DOHH2 (cell line): ENCODE data around the gene ADCY4.

ENCODE experiments used
- H3F3A ChIP-seq: fragments of 200-600 bp; sonication (generic), shearing (Covaris generic); 2 replicates; pipeline ENCODE4 v1.6.0; 2016; ENCODE audit warnings: antibody characterized with exemption, mild to moderate bottlenecking; ENCODE audit not compliant: control insufficient read depth, insufficient read depth
- H3K27ac ChIP-seq: fragments of 200-600 bp; sonication (generic); 2 replicates; pipeline ENCODE4 v1.5.1; 2014; ENCODE audit warnings: low read depth, mild to moderate bottlenecking, low read length, moderate library complexity
- H3K27me3 ChIP-seq: fragments of 200-600 bp; sonication (generic); 2 replicates; pipeline ENCODE4 v1.6.1; 2014; ENCODE audit warnings: mild to moderate bottlenecking, low read length, mixed read lengths; ENCODE audit not compliant: control insufficient read depth
- H3K36me3 ChIP-seq: fragments of 200-600 bp; sonication (generic); 2 replicates; pipeline ENCODE4 v1.6.1; 2014; ENCODE audit warnings: mild to moderate bottlenecking, low read length, moderate library complexity, mixed read lengths; ENCODE audit not compliant: control insufficient read depth
- H3K4me1 ChIP-seq: fragments of 200-600 bp; sonication (generic); 2 replicates; pipeline ENCODE4 v1.6.1; 2014; ENCODE audit warnings: mild to moderate bottlenecking, low read length, mixed read lengths; ENCODE audit not compliant: control insufficient read depth
- H3K4me2 ChIP-seq: fragments of 200-600 bp; sonication (generic); 2 replicates; pipeline ENCODE4 v1.6.0; 2014; ENCODE audit warnings: mild to moderate bottlenecking, low read length, moderate library complexity
- H3K4me3 ChIP-seq: fragments of 200-600 bp; sonication (generic); 2 replicates; pipeline ENCODE4 v1.5.1; 2014; ENCODE audit warnings: mild to moderate bottlenecking, low read length, mixed read lengths
- H3K79me2 ChIP-seq: fragments of 200-600 bp; sonication (generic); 2 replicates; pipeline ENCODE4 v1.6.1; 2014; ENCODE audit warnings: mild to moderate bottlenecking, low read length, mixed read lengths; ENCODE audit not compliant: control insufficient read depth
- H3K9me2 ChIP-seq: fragments of 200-600 bp; sonication (generic); replicated peaks from 2 replicates; pipeline ENCODE4 v1.6.1; 2014; ENCODE audit warnings: mild to moderate bottlenecking, low read length, mixed read lengths; ENCODE audit not compliant: control insufficient read depth
- H3K9me3 ChIP-seq: fragments of 200-600 bp; sonication (generic); 2 replicates; pipeline ENCODE4 v1.6.1; 2014; ENCODE audit warnings: antibody characterized with exemption, low read length, mixed read lengths; ENCODE audit not compliant: control insufficient read depth, insufficient read depth
- H4K20me1 ChIP-seq: fragments of 200-600 bp; sonication (generic); 2 replicates; pipeline ENCODE4 v1.6.0; 2014; ENCODE audit warnings: low read depth, mild to moderate bottlenecking, antibody characterized with exemption, low read length, moderate library complexity; ENCODE audit not compliant: control insufficient read depth, insufficient read depth
- CTCF ChIP-seq: fragments of 200-600 bp; sonication (generic); IDR thresholded peaks from one replicate; pipeline ENCODE4 v1.5.1; 2014; ENCODE audit warnings: antibody characterized with exemption, mild to moderate bottlenecking, low read depth, low read length; ENCODE audit not compliant: poor library complexity, severe bottlenecking
- EZH2phosphoT487 ChIP-seq: fragments of 200-600 bp; sonication (generic); IDR thresholded peaks from 2 replicates; pipeline ENCODE4 v1.6.1; 2017; ENCODE audit warnings: borderline replicate concordance, mild to moderate bottlenecking, antibody characterized with exemption, low read length, moderate library complexity, mixed read lengths

ADCY4 gene

GRCh38 chr14:24322672-24323071 lies 12.2 kb downstream of the ADCY4 start:
- Histone ChIP-seq H3K9me3 (no peaks in the 10 kb centered on the region), H4K20me1 (no peaks in the 10 kb centered on the region), H3K4me3 (no peak overlapping the region), H3K4me1 (peaks cover 6% of the 10 kb centered on the region), H3K79me2 (no peaks in the 10 kb centered on the region), H3K36me3 (no peaks in the 10 kb centered on the region), H3K27ac (no peak overlapping the region), H3K27me3 (peaks cover 15% of the 10 kb centered on the region), H3F3A (0 out of 2 replicates have a peak, but pooled peaks cover 3% of the 10 kb centered on the region), H3K4me2 (no peak overlapping the region), H3K9me2 (no peaks in the 10 kb centered on the region)
- TF ChIP-seq EZH2phosphoT487 (no peak), CTCF (no peak)

- Histone ChIP-seq H3K27me3 (peaks cover 15% of the 10 kb centered on the region), H3K4me3 (no peak overlapping the region), H4K20me1 (no peaks in the 10 kb centered on the region), H3K4me2 (no peak overlapping the region), H3K4me1 (no peaks in the 10 kb centered on the region), H3K27ac (no peak overlapping the region), H3K9me3 (no peaks in the 10 kb centered on the region), H3K9me2 (no peaks in the 10 kb centered on the region), H3F3A (0 out of 2 replicates have a peak, but pooled peaks cover 5% of the 10 kb centered on the region), H3K36me3 (no peaks in the 10 kb centered on the region), H3K79me2 (no peaks in the 10 kb centered on the region)
- no peak for TF ChIP-seq EZH2phosphoT487
- TF ChIP-seq CTCF, result no peak
These were observed 13.5 kb downstream of the ADCY4 start for GRCh38 chr14:24321212-24321975.

GRCh38 chr14:24317141-24317928 lies 17.5 kb downstream of the ADCY4 start:
- Histone ChIP-seq H3K79me2 (no peaks in the 10 kb centered on the region), H3F3A (peaks cover 10% of the 10 kb centered on the region; the same call in 1 of the 2 replicates), H3K9me2 (no peaks in the 10 kb centered on the region), H3K36me3 (peaks cover 13% of the 10 kb centered on the region), H3K4me3 (no peak overlapping the region), H3K9me3 (no peaks in the 10 kb centered on the region), H3K4me1 (peaks cover 16% of the 10 kb centered on the region), H3K4me2 (no peak overlapping the region), H4K20me1 (no peaks in the 10 kb centered on the region), H3K27ac (no peak overlapping the region), H3K27me3 (peaks cover 13% of the 10 kb centered on the region)
- no peak for TF ChIP-seq CTCF
- no peak for TF ChIP-seq EZH2phosphoT487
